Measurements from ENCODE around the gene FBN2.

GRCh38 chr5:128224336-128224735, 313.7 kb downstream of the FBN2 start:
- TF ChIP-seq CTCF (IDR thresholded peaks at IDR 0.05) (no peak), POLR2A (IDR thresholded peaks at IDR 0.05) (no peak)

Data from Peyer's patch (tissue), 4 donors.